Neuron (in vitro differentiated cells): ENCODE results near the gene EXOC6B.

Experiments used
- H2AFZ ChIP-seq: one replicate; pipeline ENCODE4 v1.6.1; 2013; ENCODE audit warnings: low read depth, mild to moderate bottlenecking, inconsistent platforms, low read length, moderate library complexity
- H3K27me3 ChIP-seq: one replicate; pipeline ENCODE4 v1.6.1; 2013; ENCODE audit warnings: low read length; ENCODE audit not compliant: insufficient read depth
- H3K36me3 ChIP-seq: one replicate; pipeline ENCODE4 v1.6.1; 2013; ENCODE audit warnings: low read length; ENCODE audit not compliant: insufficient read depth
- H3K4me1 ChIP-seq: one replicate; pipeline ENCODE4 v1.6.1; 2013; ENCODE audit warnings: low read length; ENCODE audit not compliant: insufficient read depth
- H3K4me3 ChIP-seq: 2 replicates; pipeline ENCODE4 v1.5.1; 2013; ENCODE audit warnings: mild to moderate bottlenecking, low read length, moderate library complexity
- H3K9me3 ChIP-seq: one replicate; pipeline ENCODE4 v1.6.1; 2013; ENCODE audit warnings: low read length

EXOC6B gene

DNA sequence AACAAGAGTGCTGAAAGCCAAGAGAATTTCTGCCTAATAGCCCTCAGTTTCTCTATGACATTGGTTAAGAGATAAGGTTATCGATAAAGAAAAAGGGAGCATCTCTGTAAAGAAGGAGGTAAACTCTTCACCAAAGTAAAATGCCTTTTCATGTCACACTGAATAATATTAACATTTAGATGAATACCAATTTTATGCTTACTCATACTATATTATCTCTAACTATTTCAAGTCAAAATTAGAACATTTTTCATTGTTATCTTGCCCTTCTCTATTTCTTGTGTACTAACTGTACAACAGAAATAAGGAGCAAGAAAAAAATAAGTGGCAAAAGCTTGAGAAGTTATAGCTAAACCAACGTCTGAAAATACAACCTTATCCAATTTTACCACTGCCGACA is 127.5 kb downstream of the EXOC6B start:
- H3K4me3 ChIP-seq, result no peak overlapping the region
- peaks cover 2% of the 10 kb centered on the region for H3K36me3 ChIP-seq
- H3K27me3 ChIP-seq, result no peaks in the 10 kb centered on the region
- peaks cover 10% of the 10 kb centered on the region for H3K4me1 ChIP-seq
- no peak overlapping the region for H2AFZ ChIP-seq
- H3K9me3 ChIP-seq, result no peaks in the 10 kb centered on the region

DNA sequence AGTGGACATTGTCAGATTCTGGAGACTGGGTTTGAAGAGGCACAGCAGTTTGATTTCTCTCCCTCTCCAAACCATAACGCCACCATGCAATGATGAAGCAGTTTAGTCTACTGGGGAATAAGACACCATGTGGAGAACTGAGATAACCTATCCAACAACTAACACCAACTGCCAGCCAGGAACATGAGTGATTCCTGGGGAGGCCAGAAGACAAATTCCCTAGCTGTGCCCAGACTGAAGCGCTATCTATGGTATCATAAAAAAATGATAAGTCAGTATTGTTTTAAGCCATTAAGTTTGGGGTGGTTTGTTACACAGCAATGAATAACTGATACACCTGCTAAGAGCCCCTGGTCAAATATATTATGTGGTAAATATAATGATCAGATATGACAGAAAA is 129.3 kb downstream of the EXOC6B start:
- H3K4me3 ChIP-seq, result no peak overlapping the region
- peaks cover 10% of the 10 kb centered on the region for H3K4me1 ChIP-seq
- no peaks in the 10 kb centered on the region for H3K9me3 ChIP-seq
- H3K27me3 ChIP-seq, result no peaks in the 10 kb centered on the region
- peaks cover 3% of the 10 kb centered on the region for H3K36me3 ChIP-seq
- H2AFZ ChIP-seq, result no peak overlapping the region

DNA sequence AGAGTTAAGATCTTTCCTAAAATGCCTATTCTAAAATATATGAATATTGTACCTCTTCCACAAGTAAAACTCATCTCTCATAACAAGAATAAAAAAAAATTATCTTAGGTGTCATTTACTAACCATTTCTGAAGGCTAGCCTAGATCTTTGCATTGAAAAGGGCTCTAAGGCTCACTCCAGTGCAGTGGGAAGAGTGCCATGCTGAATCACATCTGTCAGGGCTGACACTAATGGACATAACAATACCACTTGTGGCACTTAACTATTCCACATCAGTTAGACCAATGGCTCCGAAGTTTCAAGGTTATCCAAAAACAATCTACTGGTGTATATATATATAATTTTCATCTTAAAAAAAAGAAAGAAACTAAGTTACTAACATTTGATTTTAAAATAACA is 130.2 kb downstream of the EXOC6B start:
- Histone ChIP-seq H3K4me1 (peaks cover 10% of the 10 kb centered on the region), H3K4me3 (no peak overlapping the region), H3K36me3 (peaks cover 5% of the 10 kb centered on the region), H3K27me3 (no peaks in the 10 kb centered on the region), H3K9me3 (no peaks in the 10 kb centered on the region), H2AFZ (no peak overlapping the region)

DNA sequence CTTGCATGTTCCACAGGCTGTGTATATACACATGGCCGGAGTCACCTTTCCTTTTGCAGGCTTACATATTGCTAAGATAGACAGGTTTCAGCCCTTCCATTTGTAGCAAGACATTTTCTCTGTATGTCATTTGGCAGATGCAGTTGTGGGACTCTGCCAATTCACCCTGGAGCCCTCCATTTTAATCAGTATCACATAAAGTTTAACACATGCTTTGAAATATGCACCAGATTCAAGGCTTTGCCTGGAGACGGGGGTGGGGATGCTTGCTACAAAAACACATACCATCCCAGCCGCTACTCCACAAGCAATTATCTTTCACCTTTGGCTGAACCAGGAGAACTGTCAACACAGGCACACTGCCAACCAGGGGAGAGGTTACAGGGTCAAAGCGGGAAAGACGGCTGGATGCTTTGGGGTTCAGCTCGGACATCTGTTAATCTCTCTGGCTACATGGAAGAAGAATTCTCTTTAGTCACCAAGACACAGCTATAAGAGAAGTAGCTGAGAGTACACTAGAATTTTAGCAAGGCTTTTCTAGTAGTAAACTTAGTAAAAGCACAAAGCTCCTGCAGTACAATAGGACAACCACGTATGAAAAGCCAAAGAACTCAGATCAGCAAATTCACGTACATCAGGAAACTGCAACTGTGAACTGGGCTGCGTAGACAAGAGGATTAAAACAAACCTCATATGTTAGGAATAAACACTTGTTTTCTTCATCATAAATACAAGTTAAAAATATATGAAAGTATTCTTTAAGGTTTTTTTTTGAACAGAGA is 130.9 kb downstream of the EXOC6B start:
- Histone ChIP-seq H3K9me3 (no peaks in the 10 kb centered on the region), H2AFZ (no peak overlapping the region), H3K4me1 (peaks cover 10% of the 10 kb centered on the region), H3K4me3 (no peak overlapping the region), H3K27me3 (no peaks in the 10 kb centered on the region), H3K36me3 (peaks cover 5% of the 10 kb centered on the region)

DNA sequence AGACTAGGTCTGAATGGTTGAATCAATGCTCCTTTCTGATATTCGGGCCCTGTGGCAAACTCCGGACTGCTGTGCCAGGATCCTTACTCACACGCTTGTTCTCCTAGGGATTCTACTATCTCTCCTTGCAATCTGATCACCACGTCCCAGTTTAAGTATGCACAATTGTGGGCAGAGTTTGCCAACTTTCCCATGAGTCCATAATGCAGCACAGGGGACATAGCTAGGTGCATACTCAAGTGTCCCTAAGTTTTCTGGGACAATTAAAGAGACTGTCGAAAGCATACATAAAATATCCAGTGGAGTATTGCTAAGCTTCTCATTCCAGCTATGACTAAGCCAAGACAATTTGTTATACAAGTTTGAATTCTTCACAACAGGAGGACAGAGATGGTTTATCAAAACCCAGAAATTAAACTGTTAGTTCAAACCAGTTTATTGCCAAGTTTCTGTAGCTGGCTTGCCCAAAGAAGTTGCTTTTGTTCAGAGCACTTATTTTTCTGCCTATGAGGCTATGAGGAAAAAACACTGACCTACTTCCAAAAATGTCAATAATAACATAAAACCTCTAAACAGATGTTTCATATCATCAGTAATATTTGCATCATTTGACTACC is 136.1 kb downstream of the EXOC6B start:
- H2AFZ ChIP-seq, result no peak overlapping the region
- peaks cover 2% of the 10 kb centered on the region for H3K4me1 ChIP-seq
- no peaks in the 10 kb centered on the region for H3K27me3 ChIP-seq
- no peak overlapping the region for H3K4me3 ChIP-seq
- peaks cover 3% of the 10 kb centered on the region for H3K36me3 ChIP-seq
- no peaks in the 10 kb centered on the region for H3K9me3 ChIP-seq

GRCh38 chr2:72685638-72686213 is 140.1 kb downstream of the EXOC6B start:
- Histone ChIP-seq H3K4me3 (no peak overlapping the region), H3K36me3 (peaks cover under 1% of the 10 kb centered on the region), H3K4me1 (no peaks in the 10 kb centered on the region), H2AFZ (no peak overlapping the region), H3K9me3 (no peaks in the 10 kb centered on the region), H3K27me3 (no peaks in the 10 kb centered on the region)

- Histone ChIP-seq H3K4me3 (no peak overlapping the region), H3K36me3 (no peaks in the 10 kb centered on the region), H3K9me3 (no peaks in the 10 kb centered on the region), H3K27me3 (no peaks in the 10 kb centered on the region), H3K4me1 (no peaks in the 10 kb centered on the region), H2AFZ (no peak overlapping the region)
Observed at GRCh38 chr2:72682061-72682460, 143.8 kb downstream of the EXOC6B start.

DNA sequence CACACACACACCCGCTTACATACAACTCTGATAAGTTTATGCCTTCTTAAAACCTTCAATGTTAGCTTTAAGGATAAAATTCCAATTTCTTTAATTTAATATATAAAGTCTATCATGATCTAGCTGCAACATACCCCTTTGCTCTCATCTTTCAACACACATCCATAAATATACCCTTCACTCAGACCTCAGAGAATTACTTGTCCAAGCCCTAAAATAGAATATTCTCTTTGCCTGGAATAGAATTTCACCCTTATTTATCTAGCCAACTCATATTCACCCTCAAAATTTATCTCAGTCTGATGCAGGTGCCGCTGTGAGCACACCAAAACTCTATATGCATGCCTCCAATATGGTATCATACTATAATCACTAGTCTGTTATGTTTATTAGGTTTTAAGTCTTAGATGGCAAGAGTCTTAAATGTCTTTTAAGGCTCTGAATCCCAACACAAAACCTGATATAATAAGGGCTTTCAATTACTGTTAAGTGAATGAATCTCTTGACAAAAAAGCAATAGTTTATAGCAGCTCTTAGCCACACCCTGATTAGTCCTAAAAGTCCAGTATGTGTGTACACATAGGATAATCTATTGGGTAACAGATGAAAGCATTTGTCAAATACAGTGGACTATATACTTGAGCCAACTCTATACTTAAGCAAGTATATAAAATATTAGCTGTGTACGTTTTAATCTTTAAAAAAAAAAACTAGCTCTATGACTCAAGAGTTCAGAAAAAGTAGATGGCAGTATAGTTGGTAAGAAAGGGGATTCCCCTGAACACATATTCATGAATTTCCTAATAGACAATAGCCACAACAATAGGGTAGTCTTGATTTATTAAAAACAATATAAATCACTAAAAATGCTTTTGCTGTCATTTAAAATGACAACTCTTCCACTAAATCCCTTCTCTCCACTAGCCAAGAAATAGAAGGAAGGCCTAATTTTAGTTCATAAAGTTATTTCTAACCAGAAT is 144.5 kb downstream of the EXOC6B start:
- no peaks in the 10 kb centered on the region for H3K9me3 ChIP-seq
- H3K36me3 ChIP-seq, result no peaks in the 10 kb centered on the region
- H3K27me3 ChIP-seq, result no peaks in the 10 kb centered on the region
- peaks cover 1% of the 10 kb centered on the region for H3K4me1 ChIP-seq
- H3K4me3 ChIP-seq, result no peak overlapping the region
- no peak overlapping the region for H2AFZ ChIP-seq

- Histone ChIP-seq H3K4me3 (no peak overlapping the region), H3K9me3 (no peaks in the 10 kb centered on the region), H3K27me3 (no peaks in the 10 kb centered on the region), H3K36me3 (no peaks in the 10 kb centered on the region), H2AFZ (no peak overlapping the region), H3K4me1 (peaks cover 5% of the 10 kb centered on the region)
Observed at GRCh38 chr2:72678024-72678423, 147.8 kb downstream of the EXOC6B start.

DNA sequence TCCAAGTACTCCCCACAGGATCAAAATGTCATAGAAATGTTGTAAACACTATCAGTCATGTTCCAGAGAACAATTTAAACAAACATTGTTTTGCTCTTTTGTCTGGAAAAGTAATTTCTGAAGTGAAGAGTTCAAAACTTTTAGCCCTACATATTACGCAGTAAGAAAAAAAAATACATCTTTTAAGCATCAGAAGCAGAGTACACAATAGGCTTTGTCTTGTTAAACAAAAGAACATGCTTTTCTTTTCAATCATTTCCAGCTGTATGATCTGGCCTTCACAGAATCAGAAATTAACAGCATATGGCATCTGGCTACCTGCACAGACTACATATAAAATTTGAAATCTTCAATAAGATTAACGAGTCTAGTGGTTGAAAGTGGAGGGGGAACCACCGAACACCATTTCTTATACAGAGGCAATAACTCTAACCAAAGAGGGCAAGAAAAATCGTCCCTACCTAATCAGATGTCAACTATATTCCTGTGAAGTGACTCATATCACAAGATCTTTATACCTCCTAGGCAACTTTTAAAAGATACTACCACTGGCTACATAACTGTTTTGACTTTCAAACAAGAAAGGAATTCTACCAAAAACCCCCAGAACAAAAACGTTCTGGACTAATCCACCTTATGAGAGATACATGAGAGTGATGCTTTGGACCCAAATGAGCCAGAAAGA is 149.3 kb downstream of the EXOC6B start:
- H2AFZ ChIP-seq, result no peak overlapping the region
- no peaks in the 10 kb centered on the region for H3K27me3 ChIP-seq
- no peak overlapping the region for H3K4me3 ChIP-seq
- H3K36me3 ChIP-seq, result no peaks in the 10 kb centered on the region
- no peaks in the 10 kb centered on the region for H3K9me3 ChIP-seq
- H3K4me1 ChIP-seq, result peaks cover 5% of the 10 kb centered on the region

DNA sequence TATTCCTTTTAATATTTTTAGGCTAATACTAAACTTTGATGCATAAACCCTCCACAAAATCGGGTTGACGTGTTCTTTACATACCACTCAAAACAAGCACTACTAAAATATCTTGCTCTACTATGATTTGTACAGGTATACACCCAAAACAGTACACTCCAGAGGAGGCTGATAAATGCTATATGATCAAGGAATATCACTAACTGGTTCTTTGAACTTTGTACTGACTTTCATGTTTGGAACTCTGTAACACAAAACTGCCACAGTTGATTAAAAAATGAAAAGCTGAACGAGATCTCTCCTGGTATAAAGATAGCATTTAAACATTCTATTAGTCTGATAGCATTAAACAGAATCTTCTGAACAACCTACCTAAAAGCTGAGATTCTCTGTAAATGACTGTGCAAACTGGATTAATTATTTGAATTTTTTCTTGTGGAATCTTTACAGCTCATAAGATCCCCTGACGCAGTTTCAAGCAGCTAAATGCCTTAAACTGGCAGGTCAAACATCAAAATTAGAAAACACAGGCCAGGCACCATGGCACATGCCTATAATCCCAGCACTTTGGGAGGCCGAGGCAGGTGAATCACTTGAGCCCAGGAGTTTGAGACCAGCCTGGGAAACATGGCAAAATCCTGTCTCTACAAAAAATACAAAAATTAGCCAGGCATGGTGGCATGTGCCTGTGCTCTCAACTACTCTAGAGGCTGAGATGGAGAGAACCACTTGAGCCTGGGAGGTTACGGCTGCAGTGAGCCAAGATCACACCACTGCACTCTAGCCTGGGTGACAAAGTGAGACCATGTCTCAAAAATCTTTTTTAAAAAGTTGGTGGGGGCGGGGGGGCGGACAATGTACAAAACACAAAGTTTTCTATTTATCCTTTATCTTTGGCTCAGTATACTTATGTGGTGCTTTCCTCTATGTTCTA is 150.6 kb downstream of the EXOC6B start:
- H2AFZ ChIP-seq, result no peak overlapping the region
- H3K4me3 ChIP-seq, result no peak overlapping the region
- peaks cover 5% of the 10 kb centered on the region for H3K4me1 ChIP-seq
- H3K36me3 ChIP-seq, result no peaks in the 10 kb centered on the region
- no peaks in the 10 kb centered on the region for H3K27me3 ChIP-seq
- H3K9me3 ChIP-seq, result no peaks in the 10 kb centered on the region

DNA sequence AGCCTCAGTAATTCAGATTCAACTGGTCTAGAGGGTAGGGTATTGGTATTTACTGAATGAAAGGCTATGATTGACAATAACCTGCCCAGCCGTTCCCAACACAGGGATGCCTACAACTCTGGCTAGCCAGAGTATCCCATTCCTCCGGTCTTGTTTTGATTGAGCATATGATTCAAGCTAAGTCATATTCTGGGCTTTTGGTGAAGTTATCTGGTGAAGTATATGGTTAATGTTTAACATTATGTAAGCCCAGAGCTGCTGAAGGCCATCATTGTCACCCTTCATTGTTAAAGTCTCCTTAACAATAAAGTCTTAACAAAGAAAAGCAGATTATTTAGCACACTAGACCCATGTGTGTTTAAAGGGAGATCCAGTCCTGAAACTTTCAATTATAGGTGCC is 152.6 kb downstream of the EXOC6B start:
- no peaks in the 10 kb centered on the region for H3K36me3 ChIP-seq
- H2AFZ ChIP-seq, result no peak overlapping the region
- H3K27me3 ChIP-seq, result no peaks in the 10 kb centered on the region
- no peak overlapping the region for H3K4me3 ChIP-seq
- no peaks in the 10 kb centered on the region for H3K9me3 ChIP-seq
- H3K4me1 ChIP-seq, result peaks cover 5% of the 10 kb centered on the region
